Measurements from ENCODE around the gene CLDND1. TPM values are rescaled to one million over a fixed set of nuclear protein-coding genes. Genes with fewer than 3 reads are reported as not detected.

The CLDND1 gene
- total and polyA plus RNA-seq, 2 of the 4 experiments (the other 2 are of a cell fraction), result 75.8 to 78.3 TPM

DNA sequence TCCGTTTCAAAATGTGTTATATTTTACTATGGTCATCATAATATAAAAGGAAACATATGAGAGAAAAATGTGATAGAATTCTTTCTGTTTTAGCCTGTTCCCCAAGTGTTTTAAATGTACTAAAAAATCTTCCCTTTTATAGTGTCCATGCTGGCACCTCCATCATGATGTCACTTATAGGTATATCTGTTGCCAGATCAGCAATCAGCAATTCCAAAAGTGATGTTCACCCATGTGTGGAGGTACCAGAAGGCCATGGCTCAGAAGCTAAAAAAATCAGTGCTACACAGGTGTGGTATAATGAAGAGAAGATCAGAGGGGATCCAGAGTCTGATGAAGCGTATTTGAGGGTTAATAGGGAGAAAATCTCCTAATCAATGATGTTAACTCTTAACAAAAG lies 8.0 kb upstream of the CLDND1 start:
- H4K20me1 ChIP-seq (ENCODE audit: insufficient read depth, low read length), result no peaks in the 10 kb centered on the region
- no peak overlapping the region for H3K27ac ChIP-seq (ENCODE audit: insufficient read depth, low read length)
- H3K18ac ChIP-seq (ENCODE audit: low read depth, low read length), result no peak overlapping the region
- H2AK5ac ChIP-seq (ENCODE audit: low read depth, low read length), result no peak overlapping the region
- H2BK5ac ChIP-seq (ENCODE audit: low read depth, low read length, poor library complexity, severe bottlenecking), result no peak overlapping the region
- no peak overlapping the region for H3K56ac ChIP-seq (ENCODE audit: extremely low read depth, insufficient read depth, low read length)
- TF ChIP-seq POLR2A (IDR thresholded peaks at IDR 0.05; ENCODE audit: low read depth, low read length) (no peak), BHLHE40 (IDR thresholded peaks at IDR 0.05; ENCODE audit: low read depth, low read length) (no peak), MAFK (IDR thresholded peaks at IDR 0.05; ENCODE audit: low read depth, low read length) (no peak), CEBPB (IDR thresholded peaks at IDR 0.05; ENCODE audit: low read depth, low read length) (no peak), MAZ (IDR thresholded peaks at IDR 0.05; ENCODE audit: borderline replicate concordance, low read depth, low read length) (no peak), NFE2L2 (IDR thresholded peaks at IDR 0.05; ENCODE audit: low read depth, low read length) (no peak), MXI1 (IDR thresholded peaks at IDR 0.05; ENCODE audit: borderline replicate concordance, low read depth, low read length) (no peak), RFX5 (IDR thresholded peaks at IDR 0.05; ENCODE audit: low read depth, low read length) (no peak), RCOR1 (IDR thresholded peaks at IDR 0.05; ENCODE audit: insufficient replicate concordance, low read length) (no peak)
- TF ChIP-seq, protein P1, sequence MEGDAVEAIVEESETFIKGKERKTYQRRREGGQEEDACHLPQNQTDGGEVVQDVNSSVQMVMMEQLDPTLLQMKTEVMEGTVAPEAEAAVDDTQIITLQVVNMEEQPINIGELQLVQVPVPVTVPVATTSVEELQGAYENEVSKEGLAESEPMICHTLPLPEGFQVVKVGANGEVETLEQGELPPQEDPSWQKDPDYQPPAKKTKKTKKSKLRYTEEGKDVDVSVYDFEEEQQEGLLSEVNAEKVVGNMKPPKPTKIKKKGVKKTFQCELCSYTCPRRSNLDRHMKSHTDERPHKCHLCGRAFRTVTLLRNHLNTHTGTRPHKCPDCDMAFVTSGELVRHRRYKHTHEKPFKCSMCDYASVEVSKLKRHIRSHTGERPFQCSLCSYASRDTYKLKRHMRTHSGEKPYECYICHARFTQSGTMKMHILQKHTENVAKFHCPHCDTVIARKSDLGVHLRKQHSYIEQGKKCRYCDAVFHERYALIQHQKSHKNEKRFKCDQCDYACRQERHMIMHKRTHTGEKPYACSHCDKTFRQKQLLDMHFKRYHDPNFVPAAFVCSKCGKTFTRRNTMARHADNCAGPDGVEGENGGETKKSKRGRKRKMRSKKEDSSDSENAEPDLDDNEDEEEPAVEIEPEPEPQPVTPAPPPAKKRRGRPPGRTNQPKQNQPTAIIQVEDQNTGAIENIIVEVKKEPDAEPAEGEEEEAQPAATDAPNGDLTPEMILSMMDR (conservative IDR thresholded peaks at IDR 0.05; ENCODE audit: low read depth, low read length), result no peak
- TF ChIP-seq, protein P2, sequence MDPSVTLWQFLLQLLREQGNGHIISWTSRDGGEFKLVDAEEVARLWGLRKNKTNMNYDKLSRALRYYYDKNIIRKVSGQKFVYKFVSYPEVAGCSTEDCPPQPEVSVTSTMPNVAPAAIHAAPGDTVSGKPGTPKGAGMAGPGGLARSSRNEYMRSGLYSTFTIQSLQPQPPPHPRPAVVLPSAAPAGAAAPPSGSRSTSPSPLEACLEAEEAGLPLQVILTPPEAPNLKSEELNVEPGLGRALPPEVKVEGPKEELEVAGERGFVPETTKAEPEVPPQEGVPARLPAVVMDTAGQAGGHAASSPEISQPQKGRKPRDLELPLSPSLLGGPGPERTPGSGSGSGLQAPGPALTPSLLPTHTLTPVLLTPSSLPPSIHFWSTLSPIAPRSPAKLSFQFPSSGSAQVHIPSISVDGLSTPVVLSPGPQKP (IDR thresholded peaks at IDR 0.05; ENCODE audit: borderline replicate concordance, low read depth, low read length), result no peak
- TF ChIP-seq, protein P3, sequence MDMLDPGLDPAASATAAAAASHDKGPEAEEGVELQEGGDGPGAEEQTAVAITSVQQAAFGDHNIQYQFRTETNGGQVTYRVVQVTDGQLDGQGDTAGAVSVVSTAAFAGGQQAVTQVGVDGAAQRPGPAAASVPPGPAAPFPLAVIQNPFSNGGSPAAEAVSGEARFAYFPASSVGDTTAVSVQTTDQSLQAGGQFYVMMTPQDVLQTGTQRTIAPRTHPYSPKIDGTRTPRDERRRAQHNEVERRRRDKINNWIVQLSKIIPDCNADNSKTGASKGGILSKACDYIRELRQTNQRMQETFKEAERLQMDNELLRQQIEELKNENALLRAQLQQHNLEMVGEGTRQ (IDR thresholded peaks at IDR 0.05; ENCODE audit: low read depth, low read length), result no peak
- H2AK9ac ChIP-seq (replicated peaks; ENCODE audit: low read depth, low read length, poor library complexity), result no peak overlapping the region
- H2BK15ac ChIP-seq (ENCODE audit: low read depth, low read length), result no peak overlapping the region
- ATAC-seq (ENCODE audit: low read depth) (no peak), DNase-seq (no peak)
- no peak overlapping the region for H3K14ac ChIP-seq (replicated peaks; ENCODE audit: low read depth, low read length)
- no peak overlapping the region for H2BK120ac ChIP-seq (ENCODE audit: low read depth, low read length)
- no CpG with 5 or more reads among the region's 2 CpGs for WGBS, 2 experiments (ENCODE audit: extremely low coverage in 2 of 2, insufficient read length in 1 of 2)
- H2BK20ac ChIP-seq (ENCODE audit: low read depth, low read length), result no peak overlapping the region
- H3K36me3 ChIP-seq (ENCODE audit: control insufficient read depth, insufficient read depth, low read length), result no peaks in the 10 kb centered on the region
- H3K4me2 ChIP-seq (ENCODE audit: low read depth, low read length), result no peak overlapping the region
- H3K4ac ChIP-seq (ENCODE audit: low read depth, low read length), result no peak overlapping the region
- H4K5ac ChIP-seq (ENCODE audit: low read depth, low read length), result no peak overlapping the region
- H3K4me1 ChIP-seq (ENCODE audit: control insufficient read depth, insufficient read depth, low read length), result no peaks in the 10 kb centered on the region
- H4K91ac ChIP-seq (ENCODE audit: insufficient read depth, low read depth, low read length), result no peak overlapping the region
- H3K9ac ChIP-seq (ENCODE audit: low read depth, low read length), result no peak overlapping the region
- in situ Hi-C loops (cut with MboI; ENCODE audit: low sequenced_read_pairs), result no loop called here
- H3K27me3 ChIP-seq (ENCODE audit: control insufficient read depth, insufficient read depth, low read length), result peaks cover 7% of the 10 kb centered on the region
- ChIA-PET CTCF (interaction anchor here (0.6 kb wide), 1 partner anchor 8 kb away, joined by 6 read pairs; no protein-coding TSS in a partner anchor), POLR2A (ENCODE audit: unreplicated experiment) (no interaction called here)
- no TSS peak for BruUV-seq (replicated peaks)
- no peaks in the 10 kb centered on the region for H3K9me1 ChIP-seq (ENCODE audit: insufficient read depth, low read length)
- H3K4me3 ChIP-seq (ENCODE audit: insufficient read depth, low read depth, low read length), result no peak overlapping the region
- dilution Hi-C loops (cut with HindIII; ENCODE audit: low sequenced_read_pairs, unreplicated experiment), result no loop called here
- no peaks in the 10 kb centered on the region for H3K79me1 ChIP-seq (ENCODE audit: low read depth in 1 of 2, low read length in 2 of 2)
- no peaks in the 10 kb centered on the region for H3K9me3 ChIP-seq (ENCODE audit: control insufficient read depth, insufficient read depth, low read length)
- intact Hi-C loops (cut with micrococcal nuclease), result no loop called here
- H2AFZ ChIP-seq (replicated peaks; ENCODE audit: low read length, poor library complexity), result no peak overlapping the region
- no peak overlapping the region for H4K8ac ChIP-seq (ENCODE audit: low read depth in 2 of 2, low read length in 2 of 2)
- no peak overlapping the region for H3K23ac ChIP-seq (ENCODE audit: low read depth, low read length)

Data from IMR-90 (cell line).